Measurements from ENCODE around the gene ADGB. TPM values are rescaled to one million over a fixed set of nuclear protein-coding genes. Genes with fewer than 3 reads are reported as not detected.

The ADGB gene
- total RNA-seq, 4 donors from 2014 or later = 0.40 TPM; not detected in 3

- Histone ChIP-seq H3K27ac (no peak overlapping the region), H3K36me3 (no peaks in the 10 kb centered on the region), H3K4me1 (peaks cover 0 to 6% of the 10 kb centered on the region in 2 donors), H3K4me3 (replicated peaks in 1 of 3) (no peak overlapping the region), H3K9me3 (no peaks in the 10 kb centered on the region), H3K27me3 (no peaks in the 10 kb centered on the region)
- 79% methylated on average over 2 of the region's 2 CpGs for WGBS, 2 donors
- intact Hi-C loops (cut with DNase I) = no loop called here
- TF ChIP-seq, protein P1, sequence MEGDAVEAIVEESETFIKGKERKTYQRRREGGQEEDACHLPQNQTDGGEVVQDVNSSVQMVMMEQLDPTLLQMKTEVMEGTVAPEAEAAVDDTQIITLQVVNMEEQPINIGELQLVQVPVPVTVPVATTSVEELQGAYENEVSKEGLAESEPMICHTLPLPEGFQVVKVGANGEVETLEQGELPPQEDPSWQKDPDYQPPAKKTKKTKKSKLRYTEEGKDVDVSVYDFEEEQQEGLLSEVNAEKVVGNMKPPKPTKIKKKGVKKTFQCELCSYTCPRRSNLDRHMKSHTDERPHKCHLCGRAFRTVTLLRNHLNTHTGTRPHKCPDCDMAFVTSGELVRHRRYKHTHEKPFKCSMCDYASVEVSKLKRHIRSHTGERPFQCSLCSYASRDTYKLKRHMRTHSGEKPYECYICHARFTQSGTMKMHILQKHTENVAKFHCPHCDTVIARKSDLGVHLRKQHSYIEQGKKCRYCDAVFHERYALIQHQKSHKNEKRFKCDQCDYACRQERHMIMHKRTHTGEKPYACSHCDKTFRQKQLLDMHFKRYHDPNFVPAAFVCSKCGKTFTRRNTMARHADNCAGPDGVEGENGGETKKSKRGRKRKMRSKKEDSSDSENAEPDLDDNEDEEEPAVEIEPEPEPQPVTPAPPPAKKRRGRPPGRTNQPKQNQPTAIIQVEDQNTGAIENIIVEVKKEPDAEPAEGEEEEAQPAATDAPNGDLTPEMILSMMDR (IDR thresholded peaks at IDR 0.05) = no peak
- TF ChIP-seq POLR2A (IDR thresholded peaks at IDR 0.05) = no peak
- no peak for DNase-seq
Measured at GRCh38 chr6:146593986-146594385, 4.8 kb upstream of the ADGB start.

- Histone ChIP-seq H3K27ac (no peak overlapping the region), H3K4me3 (replicated peaks in 1 of 3) (no peak overlapping the region), H3K4me1 (peaks cover 0 to 9% of the 10 kb centered on the region in 2 donors), H3K27me3 (no peaks in the 10 kb centered on the region), H3K9me3 (no peaks in the 10 kb centered on the region), H3K36me3 (no peaks in the 10 kb centered on the region)
- 76 to 87% methylated on average over 1 of the region's 1 CpG for WGBS, 2 donors
- TF ChIP-seq POLR2A (IDR thresholded peaks at IDR 0.05) = no peak
- TF ChIP-seq, protein P1 (IDR thresholded peaks at IDR 0.05) = no peak
- intact Hi-C loops (cut with DNase I) = no loop called here
- no peak for DNase-seq
Measured at GRCh38 chr6:146594495-146594894, 4.3 kb upstream of the ADGB start.

GRCh38 chr6:146595972-146596731 lies 2.6 kb upstream of the ADGB start:
- WGBS, 2 donors = 64 to 82% methylated on average over 2 of the region's 2 CpGs
- H3K4me3 ChIP-seq (replicated peaks in 1 of 3) = no peak overlapping the region
- DNase-seq = no peak
- H3K36me3 ChIP-seq = no peaks in the 10 kb centered on the region
- intact Hi-C loops (cut with DNase I) = no loop called here
- H3K9me3 ChIP-seq = no peaks in the 10 kb centered on the region
- H3K27me3 ChIP-seq = no peaks in the 10 kb centered on the region
- H3K4me1 ChIP-seq = peaks cover 0 to 9% of the 10 kb centered on the region in 2 donors
- H3K27ac ChIP-seq = no peak overlapping the region
- TF ChIP-seq, protein P1 (IDR thresholded peaks at IDR 0.05) = no peak
- TF ChIP-seq POLR2A (IDR thresholded peaks at IDR 0.05) = no peak

- Histone ChIP-seq H3K27ac (no peak overlapping the region), H3K9me3 (no peaks in the 10 kb centered on the region), H3K36me3 (no peaks in the 10 kb centered on the region), H3K4me3 (replicated peaks in 1 of 3) (no peak overlapping the region), H3K4me1 (peaks cover 0 to 9% of the 10 kb centered on the region in 2 donors), H3K27me3 (no peaks in the 10 kb centered on the region)
- no peak for TF ChIP-seq POLR2A (IDR thresholded peaks at IDR 0.05)
- TF ChIP-seq, protein P1 (IDR thresholded peaks at IDR 0.05) = no peak
- intact Hi-C loops (cut with DNase I) = no loop called here
- DNase-seq = no peak
- 61 to 67% methylated on average over 4 of the region's 4 CpGs for WGBS, 2 donors
Measured at GRCh38 chr6:146601352-146601751, 2.6 kb downstream of the ADGB start.

DNA sequence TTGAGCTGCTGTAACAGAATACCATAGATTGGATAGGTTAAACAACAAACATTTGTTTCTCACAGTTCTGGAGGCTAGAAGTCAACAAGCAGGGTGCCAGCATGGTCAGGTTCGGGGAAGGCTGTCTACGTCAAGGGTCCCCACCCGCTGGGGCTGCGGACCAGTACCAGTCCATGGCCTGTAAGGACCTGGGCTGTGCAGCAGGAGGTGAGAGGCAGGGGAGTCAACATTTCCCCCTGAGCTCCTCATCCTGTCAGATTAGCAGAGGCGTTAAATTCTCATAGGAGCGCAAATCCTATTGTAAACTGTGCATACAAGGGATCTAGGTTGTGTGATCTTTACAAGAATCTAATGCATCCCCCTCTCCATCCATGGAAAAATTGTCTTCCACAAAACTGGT lies 3.8 kb downstream of the ADGB start:
- TF ChIP-seq, protein P1 (IDR thresholded peaks at IDR 0.05) = no peak
- TF ChIP-seq POLR2A (IDR thresholded peaks at IDR 0.05) = no peak

More for the DNA sequence above, 3.8 kb downstream of the ADGB start:
- H3K27ac ChIP-seq = no peak overlapping the region
- intact Hi-C loops (cut with DNase I) = no loop called here
- no peaks in the 10 kb centered on the region for H3K9me3 ChIP-seq
- H3K27me3 ChIP-seq = no peaks in the 10 kb centered on the region
- H3K36me3 ChIP-seq = no peaks in the 10 kb centered on the region
- H3K4me1 ChIP-seq = peaks cover 0 to 9% of the 10 kb centered on the region in 2 donors
- no peak for DNase-seq
- H3K4me3 ChIP-seq (replicated peaks in 1 of 3) = no peak overlapping the region
- 46 to 64% methylated on average over 2 to 6 of the region's 6 CpGs for WGBS, 2 donors

Data from thyroid gland (tissue), 4 donors.